ENCODE measurements around the gene PTPRK.

GRCh38 chr6:127932708-127933107 lies 587.7 kb downstream of the PTPRK start:
- TF ChIP-seq, protein P1, sequence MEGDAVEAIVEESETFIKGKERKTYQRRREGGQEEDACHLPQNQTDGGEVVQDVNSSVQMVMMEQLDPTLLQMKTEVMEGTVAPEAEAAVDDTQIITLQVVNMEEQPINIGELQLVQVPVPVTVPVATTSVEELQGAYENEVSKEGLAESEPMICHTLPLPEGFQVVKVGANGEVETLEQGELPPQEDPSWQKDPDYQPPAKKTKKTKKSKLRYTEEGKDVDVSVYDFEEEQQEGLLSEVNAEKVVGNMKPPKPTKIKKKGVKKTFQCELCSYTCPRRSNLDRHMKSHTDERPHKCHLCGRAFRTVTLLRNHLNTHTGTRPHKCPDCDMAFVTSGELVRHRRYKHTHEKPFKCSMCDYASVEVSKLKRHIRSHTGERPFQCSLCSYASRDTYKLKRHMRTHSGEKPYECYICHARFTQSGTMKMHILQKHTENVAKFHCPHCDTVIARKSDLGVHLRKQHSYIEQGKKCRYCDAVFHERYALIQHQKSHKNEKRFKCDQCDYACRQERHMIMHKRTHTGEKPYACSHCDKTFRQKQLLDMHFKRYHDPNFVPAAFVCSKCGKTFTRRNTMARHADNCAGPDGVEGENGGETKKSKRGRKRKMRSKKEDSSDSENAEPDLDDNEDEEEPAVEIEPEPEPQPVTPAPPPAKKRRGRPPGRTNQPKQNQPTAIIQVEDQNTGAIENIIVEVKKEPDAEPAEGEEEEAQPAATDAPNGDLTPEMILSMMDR (IDR thresholded peaks at IDR 0.05; ENCODE audit: low read depth, low read length) = no peak
- no peak for TF ChIP-seq EZH2phosphoT487 (IDR thresholded peaks at IDR 0.05; ENCODE audit: low read depth)

Measured in OCI-LY3 (cell line).